ENCODE measurements around the gene QSOX2.

Gene QSOX2

DNA sequence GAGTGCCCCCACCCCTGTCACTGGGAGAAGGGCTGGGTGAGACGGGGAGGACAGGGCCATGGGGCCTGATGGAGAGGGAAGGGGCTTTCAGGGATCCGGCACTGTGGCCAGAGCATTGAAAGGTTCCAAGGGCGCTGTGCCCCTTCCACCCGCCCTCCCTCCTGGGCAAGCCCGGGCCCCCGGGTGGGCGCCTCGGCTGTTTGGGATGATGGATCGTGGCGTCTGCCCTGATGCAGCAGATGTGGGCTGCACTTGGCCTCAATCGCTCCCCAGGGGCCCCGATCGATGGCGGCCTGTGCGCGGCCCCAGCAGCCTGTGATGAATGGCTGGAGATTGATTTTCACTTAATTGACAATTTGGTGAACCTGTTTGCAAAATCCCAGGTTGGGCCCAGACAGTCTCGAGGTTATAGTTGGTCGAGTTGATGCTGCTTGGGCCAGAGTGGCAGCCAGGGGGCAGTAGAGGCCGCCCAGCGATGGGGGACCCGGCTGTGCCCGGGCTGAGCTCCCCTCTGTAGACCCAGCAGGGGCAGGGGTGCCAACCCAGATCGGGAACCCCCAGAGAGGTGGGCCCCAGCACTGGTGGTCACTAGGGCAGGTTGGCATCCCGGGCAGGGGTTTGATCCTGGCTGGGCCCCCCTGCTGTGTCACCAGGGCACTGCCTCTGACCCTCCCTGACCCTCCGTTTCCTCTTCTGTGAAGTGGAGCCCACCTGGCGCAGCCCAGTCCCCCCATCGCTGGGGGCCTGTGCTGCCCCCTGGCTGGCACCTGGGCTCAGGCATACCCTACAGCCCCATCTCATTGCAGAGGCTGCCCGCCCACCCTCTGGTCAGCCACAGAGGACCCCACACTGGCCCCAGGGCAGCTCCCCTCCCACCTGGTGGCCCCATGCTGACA lies 75.4 kb downstream of the QSOX2 start:
- no peak for DNase-seq (ENCODE audit: low read depth, low spot score)

DNA sequence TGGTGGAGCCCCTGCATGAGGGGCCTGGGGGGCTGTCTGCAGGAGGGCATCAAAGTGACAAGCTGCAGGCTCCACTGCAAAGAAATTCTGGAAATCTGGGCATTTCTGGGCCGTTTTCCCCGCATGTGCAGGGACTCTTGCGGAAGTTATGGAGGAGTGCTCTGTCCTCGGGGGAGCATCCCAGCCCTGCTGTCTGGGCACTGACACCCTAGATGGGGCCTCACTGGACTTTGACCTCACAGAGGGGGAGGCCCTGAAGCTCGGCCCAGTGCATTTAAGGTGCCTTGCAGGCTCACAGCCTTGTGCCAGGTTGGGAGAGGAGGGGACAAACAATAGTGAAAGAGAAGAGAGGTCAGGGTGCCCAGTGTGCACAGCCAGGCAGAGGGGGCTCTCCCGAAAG lies 76.1 kb downstream of the QSOX2 start:
- no peak overlapping the region for H3K4me3 ChIP-seq (ENCODE audit: low read length)
- DNase-seq (ENCODE audit: low read depth, low spot score) = no peak

More for the DNA sequence above, 75.4 kb downstream of the QSOX2 start:
- no peak overlapping the region for H3K4me3 ChIP-seq (ENCODE audit: low read length)

DNA sequence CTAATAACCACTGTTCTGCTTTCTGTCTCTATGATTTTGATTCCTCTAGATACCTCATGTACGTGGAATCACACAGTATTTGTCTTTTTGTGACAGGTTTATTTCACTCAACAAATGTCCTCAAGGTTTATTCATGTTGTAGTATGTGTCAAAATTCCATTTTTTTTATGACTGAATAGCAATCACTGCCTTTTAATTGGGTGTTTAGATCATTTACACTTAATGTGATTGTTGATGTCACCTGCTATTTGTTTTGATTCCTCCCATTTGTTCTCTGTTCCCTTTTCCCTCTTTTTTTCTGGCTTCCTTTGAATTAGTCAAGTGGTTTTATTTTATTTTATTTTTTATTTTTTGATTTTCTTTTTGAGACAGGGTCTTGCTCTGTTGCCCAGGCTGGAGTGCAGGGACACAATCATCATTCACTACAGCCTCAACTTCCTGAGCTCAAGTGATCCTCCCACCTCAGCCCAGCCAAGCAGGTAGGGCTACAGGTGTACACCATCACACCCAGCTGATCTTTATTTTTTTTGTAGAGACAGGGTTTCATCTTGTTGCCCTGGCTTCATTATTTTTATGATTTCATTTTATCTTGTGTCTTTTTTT lies 82.3 kb downstream of the QSOX2 start:
- no peak for DNase-seq (ENCODE audit: low read depth, low spot score)

DNA sequence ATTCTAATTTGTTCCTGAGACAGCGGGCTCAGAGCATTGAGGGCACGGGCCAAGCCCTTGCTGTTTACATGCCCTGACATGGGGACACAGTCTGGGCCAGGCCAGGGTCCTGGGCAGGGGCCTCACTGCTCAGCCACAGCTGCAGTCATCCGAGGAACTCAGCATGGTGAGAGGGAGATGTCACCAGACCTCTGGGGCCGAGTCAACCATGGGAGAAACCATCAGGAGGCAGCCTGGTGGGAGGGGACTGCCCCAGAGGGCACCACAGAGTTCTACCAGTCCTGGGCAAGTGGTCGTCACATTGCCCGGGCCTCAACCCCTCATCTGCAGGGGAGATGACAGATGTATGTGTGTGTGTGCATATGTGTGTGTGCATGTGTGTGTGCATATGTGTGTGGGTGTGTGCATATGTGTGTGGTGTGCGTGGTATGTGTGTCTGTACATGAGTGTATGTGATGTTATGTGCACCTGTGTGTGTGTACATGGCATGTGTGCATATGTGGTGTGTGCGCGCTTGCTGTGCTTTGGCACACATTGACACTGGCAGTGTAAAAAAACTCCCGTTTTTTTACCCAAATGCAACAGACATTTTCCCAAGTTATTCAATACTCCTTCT lies 84.5 kb downstream of the QSOX2 start:
- H3K4me3 ChIP-seq (ENCODE audit: low read length) = no peak overlapping the region

More for the DNA sequence above, 82.3 kb downstream of the QSOX2 start:
- H3K4me3 ChIP-seq (ENCODE audit: low read length) = no peak overlapping the region

DNA sequence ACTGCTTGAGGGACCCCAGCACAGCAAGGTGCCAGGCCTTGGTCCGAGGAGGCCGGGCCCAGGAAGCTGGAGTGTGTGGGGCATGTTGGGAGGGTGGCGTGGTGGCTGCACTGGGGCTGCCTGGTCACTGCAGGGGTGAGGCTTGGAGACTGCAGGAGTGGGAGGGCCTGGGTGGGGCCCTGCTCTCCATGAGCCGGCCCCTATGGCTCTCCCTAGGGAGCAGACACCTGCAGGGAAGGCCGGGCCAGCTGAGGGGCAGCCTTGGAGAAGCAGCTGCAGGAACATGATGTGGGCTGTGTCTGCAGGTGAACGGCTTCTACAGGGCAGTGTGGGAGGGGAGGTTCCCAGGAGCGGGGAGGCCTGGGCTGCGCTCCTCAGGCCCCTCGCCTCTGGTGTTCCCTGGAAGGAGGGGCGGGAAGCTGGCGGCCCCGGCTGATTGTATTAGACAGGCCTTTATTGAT lies 85.2 kb downstream of the QSOX2 start:
- no peak for DNase-seq (ENCODE audit: low read depth, low spot score)
- no peak overlapping the region for H3K4me3 ChIP-seq (ENCODE audit: low read length)

More for the DNA sequence above, 84.5 kb downstream of the QSOX2 start:
- no peak for DNase-seq (ENCODE audit: low read depth, low spot score)

DNA sequence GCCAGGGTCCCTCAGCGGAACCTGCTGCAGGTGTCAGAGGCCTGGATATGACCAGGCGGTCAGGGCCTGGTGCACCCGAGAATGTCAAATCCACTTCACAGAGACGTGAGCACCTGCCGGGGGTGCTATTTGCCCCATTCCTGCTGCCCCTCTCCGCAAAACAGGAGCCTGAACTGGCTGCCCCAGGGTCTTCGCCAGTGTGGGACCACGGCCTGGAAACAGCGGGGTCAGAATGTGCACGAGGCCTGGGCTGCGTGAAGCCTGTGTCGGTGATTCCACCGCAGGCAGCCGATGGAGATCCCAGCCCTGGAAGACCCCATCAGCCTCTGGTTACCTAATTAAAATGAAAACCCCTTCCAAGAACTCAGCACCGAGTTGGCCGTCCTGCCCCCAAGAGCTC lies 85.8 kb downstream of the QSOX2 start:
- DNase-seq (ENCODE audit: low read depth, low spot score) = no peak
- H3K4me3 ChIP-seq (ENCODE audit: low read length) = no peak overlapping the region

DNA sequence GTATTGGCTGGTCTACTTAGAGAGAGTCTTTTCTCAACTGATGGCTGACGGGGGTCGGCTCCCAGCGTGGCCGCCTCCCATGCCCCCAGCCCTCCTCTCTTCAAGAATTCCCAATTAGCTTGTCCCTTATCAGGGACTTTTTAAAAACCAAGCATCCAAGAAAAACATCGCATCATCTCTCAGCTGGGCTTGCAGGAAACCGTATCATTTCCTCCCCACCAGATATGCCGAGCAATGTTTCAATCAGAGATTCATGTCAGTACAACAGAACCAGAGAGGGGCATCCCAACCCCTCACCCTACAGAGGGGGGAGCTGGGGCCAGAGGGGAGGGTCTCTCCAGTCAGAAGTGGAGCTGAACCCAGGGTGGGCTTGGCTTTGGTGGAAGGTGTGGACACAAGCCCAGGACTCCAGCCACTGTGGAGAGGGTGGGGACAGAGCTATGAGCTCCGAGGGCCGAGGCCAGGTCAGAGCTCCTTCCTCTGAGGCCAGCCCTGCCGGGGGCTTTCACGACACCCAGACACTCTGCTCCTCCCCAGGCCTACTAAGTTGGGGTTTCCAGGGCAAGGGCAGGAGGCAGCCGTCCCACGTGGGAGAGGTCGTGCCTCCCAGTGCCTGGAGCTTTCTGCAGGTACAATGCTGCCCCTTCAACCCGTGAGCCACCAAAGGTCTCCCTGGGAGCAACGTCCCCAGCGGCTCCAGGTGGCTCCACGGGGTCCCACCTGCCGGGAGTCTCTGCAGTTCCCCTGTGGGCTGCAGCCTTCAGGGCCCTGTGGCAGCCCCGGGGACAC lies 87.9 kb downstream of the QSOX2 start:
- no peak overlapping the region for H3K4me3 ChIP-seq (ENCODE audit: low read length)
- no peak for DNase-seq (ENCODE audit: low read depth, low spot score)

Measured in Jurkat, Clone E6-1 (cell line).